Mesenchymal stem cell (in vitro differentiated cells and primary cell): ENCODE measurements around the gene TMEM88.
A peak's percentile ranks its signal among the peaks of the same experiment; 100 is the strongest.
"Not testable (repeated sequence)": the region's sequence is repeated elsewhere in the genome, so short reads cannot be mapped to it uniquely, and the experiment has no call there.

Experiments
- DNase-seq: peaks from one replicate; pipeline ENCODE4 v3.0.0-alpha.2; 2013
- H2AFZ ChIP-seq: one replicate; pipeline ENCODE4 v1.6.1; 2013; ENCODE audit warnings: low read depth, mild to moderate bottlenecking, control low read depth, inconsistent platforms, low read length, moderate library complexity
- H2AK5ac ChIP-seq: 2 replicates; pipeline ENCODE4 v1.6.1; 2013; ENCODE audit warnings: low read length, moderate library complexity, mild to moderate bottlenecking, inconsistent platforms; ENCODE audit not compliant: severe bottlenecking
- H2BK120ac ChIP-seq: one replicate; pipeline ENCODE4 v1.6.1; 2013; ENCODE audit warnings: low read depth, mild to moderate bottlenecking, inconsistent platforms, low read length, moderate library complexity
- H2BK12ac ChIP-seq, 2 experiments: one replicate each; pipeline ENCODE4 v1.6.1; 2013; ENCODE audit warnings: inconsistent platforms in 2 of 2, low read length in 2 of 2, mild to moderate bottlenecking in 2 of 2, moderate library complexity in 2 of 2, control low read depth in 1 of 2
- H2BK15ac ChIP-seq: one replicate; pipeline ENCODE4 v1.6.1; 2013; ENCODE audit warnings: mild to moderate bottlenecking, low read depth, inconsistent platforms; ENCODE audit not compliant: poor library complexity, severe bottlenecking
- H2BK5ac ChIP-seq: 2 replicates; pipeline ENCODE4 v1.6.1; 2013; ENCODE audit warnings: low read depth, mild to moderate bottlenecking, low read length, control low read depth, inconsistent platforms; ENCODE audit not compliant: poor library complexity, severe bottlenecking
- H3K14ac ChIP-seq, 2 experiments: one replicate each; pipeline ENCODE4 v1.6.1; 2013; ENCODE audit warnings: inconsistent platforms in 2 of 2, low read length in 2 of 2, control low read depth in 1 of 2, mild to moderate bottlenecking in 1 of 2, moderate library complexity in 1 of 2
- H3K18ac ChIP-seq, 2 experiments: one replicate each; pipeline ENCODE4 v1.6.1; 2013; ENCODE audit warnings: inconsistent platforms in 2 of 2, low read length in 2 of 2, control low read depth in 1 of 2, low read depth in 1 of 2, mild to moderate bottlenecking in 1 of 2
- H3K23ac ChIP-seq, 2 experiments: one replicate each; pipeline ENCODE4 v1.6.1; 2013; ENCODE audit warnings: inconsistent platforms in 2 of 2, low read length in 2 of 2, mild to moderate bottlenecking in 2 of 2, moderate library complexity in 2 of 2, control low read depth in 1 of 2
- H3K27ac ChIP-seq: 2 replicates; pipeline ENCODE4 v1.5.1; 2013; ENCODE audit warnings: mild to moderate bottlenecking, moderate library complexity, low read length, control low read depth, inconsistent platforms; ENCODE audit not compliant: poor library complexity, severe bottlenecking
- H3K27me3 ChIP-seq, 2 experiments: 2 replicates each; pipeline versions ENCODE4 v1.6.1 to v1.7.0; 2013; ENCODE audit warnings: low read length in 2 of 2, mild to moderate bottlenecking in 2 of 2, moderate library complexity in 2 of 2, control low read depth in 1 of 2, inconsistent platforms in 1 of 2; ENCODE audit not compliant: control insufficient read depth in 1 of 2, insufficient read depth in 1 of 2
- H3K36me3 ChIP-seq, 2 experiments: 2 replicates each; pipeline versions ENCODE4 v1.6.1 to v1.7.0; 2013; ENCODE audit warnings: low read length in 2 of 2, control low read depth in 1 of 2, inconsistent platforms in 1 of 2, low read depth in 1 of 2, mild to moderate bottlenecking in 1 of 2; ENCODE audit not compliant: insufficient read depth in 2 of 2, control insufficient read depth in 1 of 2
- H3K4ac ChIP-seq, 2 experiments: one replicate each; pipeline ENCODE4 v1.6.1; 2013; ENCODE audit warnings: inconsistent platforms in 2 of 2, low read length in 2 of 2, mild to moderate bottlenecking in 2 of 2, moderate library complexity in 2 of 2, control low read depth in 1 of 2, low read depth in 1 of 2
- H3K4me1 ChIP-seq: 2 replicates; pipeline ENCODE4 v1.6.1; 2013; ENCODE audit warnings: low read depth, low read length, control low read depth; ENCODE audit not compliant: control insufficient read depth, insufficient read depth
- H3K4me2 ChIP-seq: 2 replicates; pipeline ENCODE4 v1.6.1; 2013; ENCODE audit warnings: low read length, mild to moderate bottlenecking, inconsistent platforms; ENCODE audit not compliant: poor library complexity, severe bottlenecking
- H3K4me3 ChIP-seq, 2 experiments: 2 replicates each; pipeline versions ENCODE4 v1.5.1 to v1.7.0; 2013; ENCODE audit warnings: low read length in 2 of 2, mild to moderate bottlenecking in 2 of 2, control low read depth in 1 of 2, low read depth in 1 of 2; ENCODE audit not compliant: insufficient read depth in 1 of 2
- H3K79me1 ChIP-seq: replicated peaks from 2 replicates; pipeline ENCODE4 v1.6.1; 2013; ENCODE audit warnings: mild to moderate bottlenecking, control low read depth, low read length, inconsistent platforms; ENCODE audit not compliant: poor library complexity, severe bottlenecking
- H3K9ac ChIP-seq: 2 replicates; pipeline ENCODE4 v1.7.0; 2013; ENCODE audit warnings: mild to moderate bottlenecking, low read length, moderate library complexity
- H3K9me3 ChIP-seq: 2 replicates; pipeline ENCODE4 v1.7.0; 2013; ENCODE audit warnings: mild to moderate bottlenecking, low read length; ENCODE audit not compliant: control insufficient read depth
- H4K8ac ChIP-seq: one replicate; pipeline ENCODE4 v1.6.1; 2013; ENCODE audit warnings: inconsistent platforms, mild to moderate bottlenecking, low read length, moderate library complexity
- H4K91ac ChIP-seq: one replicate; pipeline ENCODE4 v1.6.1; 2013; ENCODE audit warnings: mild to moderate bottlenecking, low read length, inconsistent platforms
- WGBS: methylation state at CpG from one replicate; pipeline ENCODE4 v1.1.7; 2013; ENCODE audit warnings: mixed read lengths; 5-methylcytosine and 5-hydroxymethylcytosine counted together

Gene TMEM88

DNA sequence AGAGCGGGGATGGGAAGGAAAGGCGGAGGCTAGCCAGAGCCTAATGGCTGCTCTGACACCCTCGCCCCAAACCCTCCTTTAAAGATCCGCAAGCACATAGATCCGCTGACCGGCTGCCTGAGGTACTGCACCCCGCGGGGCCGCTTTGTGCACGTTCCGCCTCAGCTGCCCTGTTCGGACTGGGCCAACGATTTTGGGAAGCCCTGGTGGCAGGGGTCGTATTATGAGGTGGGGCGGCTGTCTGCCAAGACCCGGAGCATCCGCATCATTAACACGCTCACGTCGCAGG is 3.6 kb downstream of the TMEM88 start:
- Histone ChIP-seq H2AFZ (peak overlapping the region; percentile 56), H2BK12ac (no peak overlapping the region), H3K18ac (peak overlapping the region in 1 of 2 experiments; percentile 40), H3K9ac (peak overlapping the region; percentile 96), H3K4me2 (peak overlapping the region; percentile 91), H4K8ac (peak overlapping the region; percentile 71), H3K4ac (no peak overlapping the region), H3K14ac (peak overlapping the region in 1 of 2 experiments; percentile 81), H3K23ac (no peak overlapping the region), H3K4me3 (peak overlapping the region; percentile 75 to 94), H2BK120ac (peak overlapping the region; percentile 21), H3K79me1 (peaks cover 34% of the 10 kb centered on the region), H3K4me1 (peaks cover 28% of the 10 kb centered on the region), H3K9me3 (no peaks in the 10 kb centered on the region), H3K36me3 (peaks cover 13 to 39% of the 10 kb centered on the region in 2 experiments), H2BK15ac (no peak overlapping the region), H3K27ac (peak overlapping the region; percentile 100), H3K27me3 (no peaks in the 10 kb centered on the region), H2BK5ac (no peak overlapping the region), H4K91ac (peak overlapping the region; percentile 20), H2AK5ac (no peak overlapping the region)
- DNase-seq, result peak; percentile 79
- 33% methylated on average over 20 of the region's 20 CpGs for WGBS

DNA sequence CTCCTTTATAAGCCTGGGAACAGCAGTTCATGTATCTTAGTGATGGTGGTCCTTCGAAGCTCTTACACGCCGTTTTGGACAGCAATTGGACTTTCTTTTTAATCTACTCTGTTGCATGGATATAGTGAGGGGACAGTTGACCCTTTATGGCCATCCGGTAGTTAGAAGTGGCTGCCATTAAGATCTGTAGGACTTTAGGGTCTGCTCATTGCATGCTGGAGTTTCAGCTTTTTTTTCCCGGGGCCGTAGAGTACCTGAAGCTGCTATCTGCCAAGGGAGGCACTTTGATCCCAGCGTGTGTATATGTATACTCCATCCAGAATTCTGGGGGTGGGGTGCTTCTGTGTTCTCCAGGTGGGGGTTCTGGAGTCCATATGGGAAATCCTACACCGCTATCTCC is 4.2 kb downstream of the TMEM88 start:
- H3K4ac ChIP-seq, result no peak overlapping the region
- no peak overlapping the region for H4K91ac ChIP-seq
- peak overlapping the region in 1 of 2 experiments; percentile 94 for H3K4me3 ChIP-seq
- H3K27me3 ChIP-seq, result no peaks in the 10 kb centered on the region
- no peak for DNase-seq
- no peak overlapping the region for H2BK5ac ChIP-seq
- H3K27ac ChIP-seq, result no peak overlapping the region
- H3K14ac ChIP-seq, result no peak overlapping the region
- no peak overlapping the region for H2AK5ac ChIP-seq
- no peak overlapping the region for H3K18ac ChIP-seq
- no peak overlapping the region for H3K23ac ChIP-seq
- H3K36me3 ChIP-seq, result peaks cover 11 to 44% of the 10 kb centered on the region in 2 experiments
- peaks cover 37% of the 10 kb centered on the region for H3K79me1 ChIP-seq
- H3K4me2 ChIP-seq, result peak overlapping the region; percentile 91
- H2BK120ac ChIP-seq, result no peak overlapping the region
- peak overlapping the region; percentile 96 for H3K9ac ChIP-seq
- peaks cover 27% of the 10 kb centered on the region for H3K4me1 ChIP-seq
- H2BK15ac ChIP-seq, result no peak overlapping the region
- no peak overlapping the region for H2AFZ ChIP-seq
- H2BK12ac ChIP-seq, result no peak overlapping the region
- no peaks in the 10 kb centered on the region for H3K9me3 ChIP-seq
- WGBS, result 96% methylated on average over 8 of the region's 8 CpGs
- no peak overlapping the region for H4K8ac ChIP-seq

DNA sequence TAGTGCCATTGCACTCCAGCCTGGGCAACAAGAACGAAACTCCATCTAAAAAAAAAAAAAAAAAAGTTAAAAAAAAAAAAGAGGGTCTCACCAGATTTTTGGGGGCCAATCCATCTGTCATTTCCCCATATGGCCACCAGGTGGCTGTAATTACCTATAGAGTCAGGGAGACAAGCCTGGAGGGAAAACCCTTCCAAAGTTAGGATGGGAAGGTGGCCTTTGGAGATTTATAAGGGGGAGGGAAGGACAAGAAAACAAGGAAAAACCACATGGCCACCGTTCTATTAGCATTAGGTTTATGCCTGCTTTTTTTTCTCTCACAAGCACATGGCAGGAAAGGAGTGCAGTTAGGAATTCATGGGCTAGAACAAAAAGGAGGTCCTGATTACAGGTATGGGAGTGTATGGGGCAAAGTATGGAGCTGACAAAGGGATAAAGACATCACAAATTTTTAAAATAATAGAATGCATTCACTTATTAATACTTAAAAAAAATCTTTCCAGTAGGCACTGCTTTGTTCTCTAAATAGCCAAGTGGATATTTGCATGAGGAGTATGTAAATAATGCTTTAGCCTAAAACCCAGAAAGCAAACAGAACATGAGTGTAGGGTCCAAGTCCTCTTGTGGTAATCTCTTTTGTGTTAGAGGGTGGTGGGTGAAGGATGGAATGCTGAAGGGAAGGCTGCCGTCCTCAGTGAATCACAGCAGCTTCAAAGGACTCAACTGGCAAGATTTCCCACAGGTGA is 8.0 kb downstream of the TMEM88 start:
- H2BK5ac ChIP-seq, result no peak overlapping the region
- 45% methylated on average over 2 of the region's 3 CpGs for WGBS
- no peak overlapping the region for H2AFZ ChIP-seq

DNA sequence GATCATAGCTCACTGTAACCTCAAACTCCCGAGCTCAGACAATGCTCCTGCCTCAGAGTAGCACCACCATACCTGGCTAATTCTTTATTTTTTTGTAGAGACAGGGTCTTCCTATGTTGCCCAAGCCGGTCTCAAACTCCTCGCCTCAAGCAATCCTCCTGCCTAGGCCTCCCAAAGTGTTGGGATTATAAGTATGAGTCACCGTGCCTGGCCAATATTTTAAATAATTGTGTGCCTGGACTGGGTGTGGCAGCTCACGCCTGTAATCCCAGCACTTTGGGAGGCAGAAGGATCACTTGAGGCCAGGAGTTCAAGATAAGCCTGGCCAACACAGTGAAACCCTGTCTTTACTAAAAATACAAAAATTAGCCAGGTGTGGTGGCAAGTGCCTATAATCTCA is 9.5 kb downstream of the TMEM88 start:
- not testable (repeated sequence) for H2AFZ ChIP-seq, H2BK15ac ChIP-seq, H3K4me1 ChIP-seq, H3K9ac ChIP-seq, H2BK12ac ChIP-seq, H3K23ac ChIP-seq, DNase-seq, H3K18ac ChIP-seq, H3K4me3 ChIP-seq, H2BK120ac ChIP-seq, H3K9me3 ChIP-seq, H3K4me2 ChIP-seq, H3K4ac ChIP-seq, H3K27ac ChIP-seq, H2BK5ac ChIP-seq, H3K27me3 ChIP-seq, H2AK5ac ChIP-seq, H4K91ac ChIP-seq, H3K14ac ChIP-seq, H4K8ac ChIP-seq
- Histone ChIP-seq H3K36me3 (peaks cover 5 to 42% of the 10 kb centered on the region in 2 experiments), H3K79me1 (peaks cover 41% of the 10 kb centered on the region)
- WGBS, result 89% methylated on average over 5 of the region's 5 CpGs

More for the DNA sequence above, 8.0 kb downstream of the TMEM88 start:
- Histone ChIP-seq H3K23ac (no peak overlapping the region), H3K4me2 (no peak overlapping the region), H3K4me1 (peaks cover 5% of the 10 kb centered on the region), H3K36me3 (peaks cover 5 to 44% of the 10 kb centered on the region in 2 experiments), H2AK5ac (no peak overlapping the region), H2BK12ac (no peak overlapping the region), H3K4ac (no peak overlapping the region), H3K27me3 (no peaks in the 10 kb centered on the region), H3K14ac (no peak overlapping the region), H3K18ac (no peak overlapping the region), H3K4me3 (no peak overlapping the region), H2BK15ac (no peak overlapping the region), H4K91ac (no peak overlapping the region), H3K9me3 (no peaks in the 10 kb centered on the region), H3K9ac (peak overlapping the region; percentile 26), H3K27ac (no peak overlapping the region), H4K8ac (no peak overlapping the region), H2BK120ac (no peak overlapping the region), H3K79me1 (peaks cover 46% of the 10 kb centered on the region)
- DNase-seq, result peak; percentile 67
